HCT116 (cell line): ENCODE data around the gene NUDT16.

Experiments
- CBX3 ChIP-seq: IDR thresholded peaks from 2 replicates; pipeline ENCODE4 v1.6.1; 2012; ENCODE audit warnings: low read depth
- CTCF ChIP-seq, 3 experiments: fragments of 200-600 bp in 1 of 3; sonication (generic) in 1 of 3; IDR thresholded peaks in 2 of 3; conservative IDR thresholded peaks in 1 of 3; 2 replicates each; pipeline ENCODE4 v1.5.1; 2012 to 2017; ENCODE audit warnings: low read depth in 2 of 3, low read length in 2 of 3, antibody characterized with exemption in 1 of 3, borderline replicate concordance in 1 of 3, control low read depth in 1 of 3, mild to moderate bottlenecking in 1 of 3, mixed read lengths in 1 of 3, mixed run types in 1 of 3, moderate library complexity in 1 of 3; ENCODE audit not compliant: insufficient read depth in 1 of 3
- EZH2 ChIP-seq: fragments of 200-600 bp; sonication (generic); IDR thresholded peaks from 2 replicates; pipeline ENCODE4 v1.6.1; 2017; ENCODE audit warnings: antibody characterized with exemption, mixed run types
- EZH2phosphoT487 ChIP-seq: fragments of 200-600 bp; IDR thresholded peaks from 2 replicates; pipeline ENCODE4 v1.6.1; 2018; ENCODE audit warnings: antibody characterized with exemption, borderline replicate concordance
- JUND ChIP-seq: IDR thresholded peaks from 2 replicates; pipeline ENCODE4 v1.6.1; 2012
- POLR2A ChIP-seq: IDR thresholded peaks from 2 replicates; pipeline ENCODE4 v1.7.0; 2011; ENCODE audit warnings: borderline replicate concordance; ENCODE audit not compliant: insufficient read depth, insufficient read length; ENCODE audit errors: extremely low read depth
- POLR2AphosphoS5 ChIP-seq: IDR thresholded peaks from 2 replicates; pipeline ENCODE4 v1.6.1; 2011; ENCODE audit warnings: mild to moderate bottlenecking, low read depth, low read length, moderate library complexity
- TCF7L2 ChIP-seq: IDR thresholded peaks from 2 replicates; pipeline ENCODE4 v1.7.0; 2011; ENCODE audit warnings: borderline replicate concordance, inconsistent platforms; ENCODE audit not compliant: insufficient read depth, insufficient read length; ENCODE audit errors: extremely low read depth
- YY1 ChIP-seq: IDR thresholded peaks from 2 replicates; pipeline ENCODE4 v1.6.1; 2011; ENCODE audit warnings: low read length, low read depth, moderate library complexity, mild to moderate bottlenecking; ENCODE audit not compliant: insufficient replicate concordance; ENCODE audit errors: extremely low read depth
- ZNF274 ChIP-seq: fragments of 200-500 bp; sonication (Bioruptor generic); IDR thresholded peaks from 2 replicates; pipeline ENCODE4 v1.6.1; 2014; ENCODE audit warnings: mild to moderate bottlenecking, low read depth, low read length, inconsistent platforms
- TF ChIP-seq, protein P1 (sequence below): IDR thresholded peaks from 2 replicates; pipeline ENCODE4 v1.6.1; 2012; ENCODE audit warnings: low read depth
- TF ChIP-seq, protein P2 (sequence below): IDR thresholded peaks from 2 replicates; pipeline ENCODE4 v1.6.1; 2012

DNA sequence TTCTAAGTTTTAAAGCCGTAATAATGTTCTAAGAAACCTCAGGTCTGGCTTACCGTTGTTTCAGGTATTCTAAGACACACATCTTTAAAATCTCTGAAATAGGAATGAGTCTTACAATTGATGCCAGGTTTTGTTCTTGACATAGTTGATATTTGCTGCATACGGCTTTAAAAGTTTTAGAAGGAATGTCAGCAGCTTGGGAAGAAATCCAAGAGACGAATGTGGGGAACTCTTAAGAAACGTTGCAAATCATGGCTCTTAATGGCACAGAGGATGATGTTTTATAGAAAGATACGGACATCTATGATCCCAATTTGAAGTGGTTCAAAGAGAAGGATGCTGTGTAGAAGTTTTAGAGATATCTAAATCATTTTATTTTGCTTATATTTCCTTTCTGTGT is 11.5 kb downstream of the NUDT16 start:
- TF ChIP-seq CTCF (IDR thresholded peaks at IDR 0.05 in 2 of 3, conservative IDR thresholded peaks at IDR 0.05 in 1 of 3; ENCODE audit: borderline replicate concordance in 1 of 3, insufficient read depth in 1 of 3, low read depth in 2 of 3, low read length in 2 of 3) (no peak), YY1 (no peak), TCF7L2 (no peak), POLR2A (no peak), CBX3 (no peak), POLR2AphosphoS5 (no peak), JUND (no peak), ZNF274 (no peak), EZH2phosphoT487 (no peak), EZH2 (no peak)
- TF ChIP-seq, protein P1, sequence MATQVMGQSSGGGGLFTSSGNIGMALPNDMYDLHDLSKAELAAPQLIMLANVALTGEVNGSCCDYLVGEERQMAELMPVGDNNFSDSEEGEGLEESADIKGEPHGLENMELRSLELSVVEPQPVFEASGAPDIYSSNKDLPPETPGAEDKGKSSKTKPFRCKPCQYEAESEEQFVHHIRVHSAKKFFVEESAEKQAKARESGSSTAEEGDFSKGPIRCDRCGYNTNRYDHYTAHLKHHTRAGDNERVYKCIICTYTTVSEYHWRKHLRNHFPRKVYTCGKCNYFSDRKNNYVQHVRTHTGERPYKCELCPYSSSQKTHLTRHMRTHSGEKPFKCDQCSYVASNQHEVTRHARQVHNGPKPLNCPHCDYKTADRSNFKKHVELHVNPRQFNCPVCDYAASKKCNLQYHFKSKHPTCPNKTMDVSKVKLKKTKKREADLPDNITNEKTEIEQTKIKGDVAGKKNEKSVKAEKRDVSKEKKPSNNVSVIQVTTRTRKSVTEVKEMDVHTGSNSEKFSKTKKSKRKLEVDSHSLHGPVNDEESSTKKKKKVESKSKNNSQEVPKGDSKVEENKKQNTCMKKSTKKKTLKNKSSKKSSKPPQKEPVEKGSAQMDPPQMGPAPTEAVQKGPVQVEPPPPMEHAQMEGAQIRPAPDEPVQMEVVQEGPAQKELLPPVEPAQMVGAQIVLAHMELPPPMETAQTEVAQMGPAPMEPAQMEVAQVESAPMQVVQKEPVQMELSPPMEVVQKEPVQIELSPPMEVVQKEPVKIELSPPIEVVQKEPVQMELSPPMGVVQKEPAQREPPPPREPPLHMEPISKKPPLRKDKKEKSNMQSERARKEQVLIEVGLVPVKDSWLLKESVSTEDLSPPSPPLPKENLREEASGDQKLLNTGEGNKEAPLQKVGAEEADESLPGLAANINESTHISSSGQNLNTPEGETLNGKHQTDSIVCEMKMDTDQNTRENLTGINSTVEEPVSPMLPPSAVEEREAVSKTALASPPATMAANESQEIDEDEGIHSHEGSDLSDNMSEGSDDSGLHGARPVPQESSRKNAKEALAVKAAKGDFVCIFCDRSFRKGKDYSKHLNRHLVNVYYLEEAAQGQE, result no peak
- TF ChIP-seq, protein P2, sequence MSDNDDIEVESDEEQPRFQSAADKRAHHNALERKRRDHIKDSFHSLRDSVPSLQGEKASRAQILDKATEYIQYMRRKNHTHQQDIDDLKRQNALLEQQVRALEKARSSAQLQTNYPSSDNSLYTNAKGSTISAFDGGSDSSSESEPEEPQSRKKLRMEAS, result no peak
